ENCODE data around the gene GABRD. TPM values are rescaled to one million over a fixed set of nuclear protein-coding genes. Genes with fewer than 3 reads are reported as not detected.

The GABRD gene
- total and polyA plus RNA-seq, 9 donors = 0.35 to 2.2 (median 0.95) TPM

- no peak for DNase-seq
- WGBS (ENCODE audit: insufficient coverage) = 86% methylated on average over 5 of the region's 7 CpGs
- H3K4me3 ChIP-seq (ENCODE audit: low read length) = no peak overlapping the region
- H3K9me3 ChIP-seq (replicated peaks; ENCODE audit: control insufficient read depth, low read depth, low read length) = no peaks in the 10 kb centered on the region
- H3K36me3 ChIP-seq (ENCODE audit: control insufficient read depth, insufficient read depth, low read length) = no peaks in the 10 kb centered on the region
- H3K27me3 ChIP-seq (ENCODE audit: control insufficient read depth, insufficient read depth, low read length) = peaks cover 31% of the 10 kb centered on the region
- H3K4me1 ChIP-seq (ENCODE audit: control insufficient read depth, insufficient read depth, low read length) = peaks cover 7% of the 10 kb centered on the region
- no peak overlapping the region for H3K27ac ChIP-seq (ENCODE audit: low read length)
These were observed 18.7 kb upstream of the GABRD start for GRCh38 chr1:2000432-2000831.

GRCh38 chr1:2000850-2001249, 18.3 kb upstream of the GABRD start:
- Histone ChIP-seq H3K36me3 (ENCODE audit: control insufficient read depth, insufficient read depth, low read length) (no peaks in the 10 kb centered on the region), H3K4me3 (ENCODE audit: low read length) (no peak overlapping the region), H3K4me1 (ENCODE audit: control insufficient read depth, insufficient read depth, low read length) (peaks cover 7% of the 10 kb centered on the region), H3K27me3 (ENCODE audit: control insufficient read depth, insufficient read depth, low read length) (peaks cover 36% of the 10 kb centered on the region), H3K9me3 (replicated peaks; ENCODE audit: control insufficient read depth, low read depth, low read length) (no peaks in the 10 kb centered on the region), H3K27ac (ENCODE audit: low read length) (no peak overlapping the region)
- 87% methylated on average over 3 of the region's 9 CpGs for WGBS (ENCODE audit: insufficient coverage)
- DNase-seq = no peak

GRCh38 chr1:2001773-2002411, 17.3 kb upstream of the GABRD start:
- Histone ChIP-seq H3K4me1 (ENCODE audit: control insufficient read depth, insufficient read depth, low read length) (peaks cover 7% of the 10 kb centered on the region), H3K4me3 (ENCODE audit: low read length) (no peak overlapping the region), H3K27me3 (ENCODE audit: control insufficient read depth, insufficient read depth, low read length) (peaks cover 42% of the 10 kb centered on the region), H3K27ac (ENCODE audit: low read length) (no peak overlapping the region), H3K9me3 (replicated peaks; ENCODE audit: control insufficient read depth, low read depth, low read length) (no peaks in the 10 kb centered on the region), H3K36me3 (ENCODE audit: control insufficient read depth, insufficient read depth, low read length) (no peaks in the 10 kb centered on the region)
- no peak for DNase-seq
- 68% methylated on average over 9 of the region's 13 CpGs for WGBS (ENCODE audit: insufficient coverage)

GRCh38 chr1:2003541-2004131, 15.5 kb upstream of the GABRD start, which contains the start of gene CFAP74:
CFAP74 (minus strand) TSS chr1:2003786; CDS start chr1:1990956, 12,830 bp downstream.
- Histone ChIP-seq H3K4me3 (ENCODE audit: low read length) (no peak within 1 kb of the TSS), H3K4me1 (ENCODE audit: control insufficient read depth, insufficient read depth, low read length) (peaks cover 7% of the 10 kb centered on the region), H3K9me3 (replicated peaks; ENCODE audit: control insufficient read depth, low read depth, low read length) (no peaks in the 10 kb centered on the region), H3K27ac (ENCODE audit: low read length) (no peak within 1 kb of the TSS), H3K27me3 (ENCODE audit: control insufficient read depth, insufficient read depth, low read length) (peaks cover 48% of the 10 kb centered on the region), H3K36me3 (ENCODE audit: control insufficient read depth, insufficient read depth, low read length) (no peaks in the 10 kb centered on the region)
- DNase-seq = no peak
- 1% methylated on average over 45 of the region's 49 CpGs for WGBS (ENCODE audit: insufficient coverage)

- Histone ChIP-seq H3K27me3 (ENCODE audit: control insufficient read depth, insufficient read depth, low read length) (peaks cover 60% of the 10 kb centered on the region), H3K36me3 (ENCODE audit: control insufficient read depth, insufficient read depth, low read length) (no peaks in the 10 kb centered on the region), H3K9me3 (replicated peaks; ENCODE audit: control insufficient read depth, low read depth, low read length) (no peaks in the 10 kb centered on the region), H3K4me3 (ENCODE audit: low read length) (no peak overlapping the region), H3K27ac (ENCODE audit: low read length) (no peak overlapping the region), H3K4me1 (ENCODE audit: control insufficient read depth, insufficient read depth, low read length) (peaks cover 7% of the 10 kb centered on the region)
- WGBS (ENCODE audit: insufficient coverage) = 65% methylated on average over 8 of the region's 21 CpGs
- DNase-seq = no peak
These were observed 14.3 kb upstream of the GABRD start for GRCh38 chr1:2004856-2005255.

GRCh38 chr1:2009101-2010053, 9.8 kb upstream of the GABRD start:
- Histone ChIP-seq H3K9me3 (replicated peaks; ENCODE audit: control insufficient read depth, low read depth, low read length) (no peaks in the 10 kb centered on the region), H3K4me3 (ENCODE audit: low read length) (no peak overlapping the region), H3K27me3 (ENCODE audit: control insufficient read depth, insufficient read depth, low read length) (peaks cover 67% of the 10 kb centered on the region), H3K4me1 (ENCODE audit: control insufficient read depth, insufficient read depth, low read length) (no peaks in the 10 kb centered on the region), H3K27ac (ENCODE audit: low read length) (no peak overlapping the region), H3K36me3 (ENCODE audit: control insufficient read depth, insufficient read depth, low read length) (no peaks in the 10 kb centered on the region)
- 81% methylated on average over 26 of the region's 27 CpGs for WGBS (ENCODE audit: insufficient coverage)
- DNase-seq = no peak

- peaks cover 76% of the 10 kb centered on the region for H3K27me3 ChIP-seq (ENCODE audit: control insufficient read depth, insufficient read depth, low read length)
- 77% methylated on average over 13 of the region's 15 CpGs for WGBS (ENCODE audit: insufficient coverage)
- no peaks in the 10 kb centered on the region for H3K9me3 ChIP-seq (replicated peaks; ENCODE audit: control insufficient read depth, low read depth, low read length)
- H3K36me3 ChIP-seq (ENCODE audit: control insufficient read depth, insufficient read depth, low read length) = no peaks in the 10 kb centered on the region
- H3K27ac ChIP-seq (ENCODE audit: low read length) = no peak overlapping the region
- peaks cover 4% of the 10 kb centered on the region for H3K4me1 ChIP-seq (ENCODE audit: control insufficient read depth, insufficient read depth, low read length)
- no peak for DNase-seq
- H3K4me3 ChIP-seq (ENCODE audit: low read length) = no peak overlapping the region
These were observed 5.0 kb upstream of the GABRD start for GRCh38 chr1:2014181-2014580.

- H3K27me3 ChIP-seq (ENCODE audit: control insufficient read depth, insufficient read depth, low read length) = peaks cover 73% of the 10 kb centered on the region
- peaks cover 8% of the 10 kb centered on the region for H3K4me1 ChIP-seq (ENCODE audit: control insufficient read depth, insufficient read depth, low read length)
These were observed 4.1 kb upstream of the GABRD start for GRCh38 chr1:2014741-2015735.

GRCh38 chr1:2016123-2016522, 3.0 kb upstream of the GABRD start:
- peaks cover 75% of the 10 kb centered on the region for H3K27me3 ChIP-seq (ENCODE audit: control insufficient read depth, insufficient read depth, low read length)
- no peaks in the 10 kb centered on the region for H3K9me3 ChIP-seq (replicated peaks; ENCODE audit: control insufficient read depth, low read depth, low read length)

More at GRCh38 chr1:2014741-2015735, 4.1 kb upstream of the GABRD start:
- no peak overlapping the region for H3K4me3 ChIP-seq (ENCODE audit: low read length)
- no peak overlapping the region for H3K27ac ChIP-seq (ENCODE audit: low read length)
- no peaks in the 10 kb centered on the region for H3K36me3 ChIP-seq (ENCODE audit: control insufficient read depth, insufficient read depth, low read length)
- 56% methylated on average over 32 of the region's 34 CpGs for WGBS (ENCODE audit: insufficient coverage)
- no peak for DNase-seq
- no peaks in the 10 kb centered on the region for H3K9me3 ChIP-seq (replicated peaks; ENCODE audit: control insufficient read depth, low read depth, low read length)

More at GRCh38 chr1:2016123-2016522, 3.0 kb upstream of the GABRD start:
- H3K36me3 ChIP-seq (ENCODE audit: control insufficient read depth, insufficient read depth, low read length) = no peaks in the 10 kb centered on the region
- peaks cover 8% of the 10 kb centered on the region for H3K4me1 ChIP-seq (ENCODE audit: control insufficient read depth, insufficient read depth, low read length)
- 67% methylated on average over 4 of the region's 9 CpGs for WGBS (ENCODE audit: insufficient coverage)
- no peak overlapping the region for H3K27ac ChIP-seq (ENCODE audit: low read length)
- DNase-seq = no peak
- H3K4me3 ChIP-seq (ENCODE audit: low read length) = no peak overlapping the region

Data from muscle of leg (tissue), 11 donors.